Measurements from ENCODE around the gene IFNA13. TPM values are rescaled to one million over a fixed set of nuclear protein-coding genes. Genes with fewer than 3 reads are reported as not detected.

IFNA13 gene
- polyA plus RNA-seq, 1 donor (not counting 4 experiments of a cell fraction or from before 2014, with no cell fraction given): not detected

DNA sequence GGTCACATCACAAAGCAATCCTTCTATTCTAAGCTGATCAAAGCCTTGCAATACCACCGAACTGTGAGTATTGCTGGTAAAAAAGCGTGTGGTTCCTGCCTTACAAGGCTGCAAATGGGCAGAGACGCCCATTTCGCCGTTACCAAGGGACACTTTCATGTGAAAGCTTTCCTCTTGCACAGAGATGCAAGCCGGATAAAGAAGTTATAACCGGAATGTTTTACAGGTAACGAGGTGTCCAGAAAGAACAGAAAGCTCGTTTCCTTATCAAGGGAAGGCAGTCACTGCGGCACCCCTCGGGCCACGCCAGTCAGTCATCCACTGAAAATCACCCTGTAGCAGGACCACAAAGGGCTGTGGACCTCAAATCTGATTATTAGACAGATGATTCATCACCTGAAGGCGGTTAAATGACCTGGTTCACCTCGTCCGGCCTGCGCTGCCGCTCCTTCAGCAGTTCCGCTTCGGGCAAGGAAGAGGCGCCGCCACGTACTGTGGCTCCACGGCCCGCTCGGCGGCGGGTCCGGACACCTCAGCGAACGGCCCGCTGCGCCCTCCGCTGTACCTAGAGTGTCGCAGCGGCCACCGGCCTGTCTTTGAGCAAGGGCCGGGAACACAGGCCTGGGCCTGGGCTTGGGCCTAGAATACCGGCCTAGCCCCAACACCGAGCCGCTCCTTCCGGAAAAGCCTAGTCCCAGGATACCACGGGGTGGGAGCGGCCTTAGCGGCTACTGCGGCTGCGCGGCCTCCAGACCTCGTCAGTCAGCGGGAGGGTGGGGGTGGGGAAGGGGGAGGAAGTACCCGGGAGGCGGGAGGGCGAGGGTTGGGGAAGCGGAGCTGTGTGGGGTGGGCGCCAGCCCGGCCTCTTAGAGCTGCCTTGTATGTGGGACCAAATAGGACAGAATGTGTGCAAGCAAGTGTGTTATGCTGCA, 32.9 kb downstream of the IFNA13 start, which contains the start of gene KLHL9:
Gene KLHL9, minus strand, starts transcription at position 704 of the 932 bp plus-strand sequence. Its CDS starts 545 bp downstream, at position 159.
- Histone ChIP-seq H2AFZ (ENCODE audit: control insufficient read depth, low read length) (peak within 1 kb of the TSS; percentile 90), H3K4me2 (ENCODE audit: control insufficient read depth, extremely low read depth, insufficient read depth, low read depth, low read length) (peak within 1 kb of the TSS; percentile 78), H3K9me3 (ENCODE audit: control insufficient read depth, low read depth, low read length) (no peaks in the 10 kb centered on the region), H3K36me3 (ENCODE audit: control insufficient read depth in 2 of 2, extremely low read depth in 1 of 2, insufficient read depth in 2 of 2, low read length in 2 of 2) (peaks cover 0 to 7% of the 10 kb centered on the region in 2 experiments), H3K9ac (ENCODE audit: control insufficient read depth, extremely low read depth, insufficient read depth, low read length) (peak within 1 kb of the TSS; percentile 93), H3K4me1 (ENCODE audit: control insufficient read depth, extremely low read depth, insufficient read depth, low read length) (peaks cover 21% of the 10 kb centered on the region), H4K20me1 (ENCODE audit: control insufficient read depth, extremely low read depth, insufficient read depth, low read length) (no peaks in the 10 kb centered on the region), H3K4me3 (ENCODE audit: control insufficient read depth in 2 of 3, extremely low read depth in 1 of 3, insufficient read depth in 2 of 3, low read depth in 1 of 3, low read length in 3 of 3) (peak within 1 kb of the TSS; percentile 69 to 86 (median 75)), H3K27me3 (ENCODE audit: control insufficient read depth, extremely low read depth, insufficient read depth, low read length) (no peaks in the 10 kb centered on the region), H3K79me2 (ENCODE audit: control insufficient read depth, insufficient read depth, low read length) (peaks cover 51% of the 10 kb centered on the region), H3K9me1 (ENCODE audit: control insufficient read depth, extremely low read depth, insufficient read depth, low read length) (no peaks in the 10 kb centered on the region), H3K27ac (ENCODE audit: control insufficient read depth, insufficient read depth, low read length) (peak within 1 kb of the TSS; percentile 91)
- dilution Hi-C loops (cut with MboI; ENCODE audit: extremely low pct_ligation_motif_present, low sequenced_read_pairs): no loop called here
- DNase-seq (ENCODE audit: low read depth, low spot score) (peak; percentile 23), FAIRE-seq (peak; percentile 5)
- TF ChIP-seq EZH2 (IDR thresholded peaks at IDR 0.05; ENCODE audit: low read length): no peak
- TF ChIP-seq CTCF (optimal IDR thresholded peaks at IDR 0.05 in 1 of 3, IDR thresholded peaks at IDR 0.05 in 1 of 3, conservative IDR thresholded peaks at IDR 0.05 in 1 of 3; ENCODE audit: extremely low read depth in 1 of 3, insufficient read depth in 2 of 3, low read length in 3 of 3): no peak

DNA sequence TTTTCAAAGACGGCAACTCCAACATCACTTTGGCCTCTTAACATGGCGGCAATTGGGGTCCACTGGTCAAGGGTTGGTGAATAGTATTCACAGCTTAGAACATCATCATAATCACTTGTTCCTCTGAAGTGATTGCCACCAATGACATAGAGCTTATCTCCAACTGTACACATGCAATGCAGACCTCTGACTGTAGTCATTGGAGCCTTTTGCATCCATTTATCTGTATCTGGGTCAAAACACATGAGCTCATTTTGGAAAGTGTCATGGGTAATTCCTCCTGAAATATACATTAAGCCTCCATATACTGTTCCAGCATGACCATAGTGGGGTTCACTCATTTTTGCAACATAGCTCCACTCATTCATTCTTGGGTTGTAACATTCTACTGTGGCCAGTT, 34.6 kb downstream of the IFNA13 start:
- Histone ChIP-seq H3K9me3 (ENCODE audit: control insufficient read depth, low read depth, low read length) (no peaks in the 10 kb centered on the region), H3K79me2 (ENCODE audit: control insufficient read depth, insufficient read depth, low read length) (peaks cover 66% of the 10 kb centered on the region), H3K9ac (ENCODE audit: control insufficient read depth, extremely low read depth, insufficient read depth, low read length) (no peak overlapping the region), H3K36me3 (ENCODE audit: control insufficient read depth in 2 of 2, extremely low read depth in 1 of 2, insufficient read depth in 2 of 2, low read length in 2 of 2) (peaks cover 0 to 7% of the 10 kb centered on the region in 2 experiments), H3K4me3 (ENCODE audit: control insufficient read depth in 2 of 3, extremely low read depth in 1 of 3, insufficient read depth in 2 of 3, low read depth in 1 of 3, low read length in 3 of 3) (no peak overlapping the region), H3K9me1 (ENCODE audit: control insufficient read depth, extremely low read depth, insufficient read depth, low read length) (no peaks in the 10 kb centered on the region), H4K20me1 (ENCODE audit: control insufficient read depth, extremely low read depth, insufficient read depth, low read length) (no peaks in the 10 kb centered on the region), H3K4me2 (ENCODE audit: control insufficient read depth, extremely low read depth, insufficient read depth, low read depth, low read length) (peak overlapping the region; percentile 73), H3K4me1 (ENCODE audit: control insufficient read depth, extremely low read depth, insufficient read depth, low read length) (peaks cover 21% of the 10 kb centered on the region), H3K27me3 (ENCODE audit: control insufficient read depth, extremely low read depth, insufficient read depth, low read length) (no peaks in the 10 kb centered on the region), H2AFZ (ENCODE audit: control insufficient read depth, low read length) (no peak overlapping the region), H3K27ac (ENCODE audit: control insufficient read depth, insufficient read depth, low read length) (no peak overlapping the region)
- dilution Hi-C loops (cut with MboI; ENCODE audit: extremely low pct_ligation_motif_present, low sequenced_read_pairs): no loop called here
- FAIRE-seq (peak; percentile 81), DNase-seq (ENCODE audit: low read depth, low spot score) (no peak)
- TF ChIP-seq EZH2 (IDR thresholded peaks at IDR 0.05; ENCODE audit: low read length) (no peak), CTCF (optimal IDR thresholded peaks at IDR 0.05 in 1 of 3, IDR thresholded peaks at IDR 0.05 in 1 of 3, conservative IDR thresholded peaks at IDR 0.05 in 1 of 3; ENCODE audit: extremely low read depth in 1 of 3, insufficient read depth in 2 of 3, low read length in 3 of 3) (no peak)

All from keratinocyte (primary cell).